HepG2 (cell line): ENCODE measurements around the gene MTURN. TPM values are rescaled to one million over a fixed set of nuclear protein-coding genes. Genes with fewer than 3 reads are reported as not detected.

Experiments used
- ATAC-seq: fragments of 200-7000 bp; cut with Tn5 transposase; 3 replicates; pipeline ENCODE4 v1.9.1; 2020; ENCODE audit warnings: mild to moderate bottlenecking, moderate library complexity
- BruUV-seq: library from RNA; stranded (reverse); fragments of 400-500 nt; replicated peaks from 2 replicates; lab custom pipeline; 2021; lab: Mats Ljungman, UMichigan
- CTCF ChIA-PET: fragments of 300-600 bp; formaldehyde crosslinking; extraction: SDS; loops from one replicate; lab custom pipeline; 2021; ENCODE audit warnings: low total read pairs, inconsistent platforms, low intra/inter-chr PET ratio; lab: Yijun Ruan, JAX
- POLR2A ChIA-PET: fragments of 350-600 bp; sonication (Branson Sonifier 250); formaldehyde crosslinking; loops from one replicate; lab custom pipeline; 2020; ENCODE audit warnings: antibody characterized with exemption, inconsistent platforms; lab: Yijun Ruan, JAX
- DNase-seq: peaks from one replicate; pipeline ENCODE4 v3.0.0-alpha.2; 2015; ENCODE audit warnings: low spot score
- FAIRE-seq: peaks from 3 replicates; lab custom pipeline; 2011; peaks lifted over from hg19 to GRCh38; lab: Jason Lieb, UNC
- H2AFZ ChIP-seq: one replicate; pipeline ENCODE4 v1.6.1; 2011; ENCODE audit warnings: low read length, inconsistent platforms
- H3K27ac ChIP-seq: fragments of 300-600 bp; 3 replicates; pipeline ENCODE4 v1.8.0; 2011; ENCODE audit warnings: mixed run types, mild to moderate bottlenecking, mixed read lengths, low read length, inconsistent platforms; ENCODE audit not compliant: insufficient read depth; ENCODE audit errors: extremely low read length
- H3K27me3 ChIP-seq, 2 experiments: fragments of 200-600 bp in 1 of 2; 2 replicates in 1 of 2; 3 replicates in 1 of 2; pipeline versions ENCODE4 v1.6.0 to v1.8.0; 2011; ENCODE audit warnings: low read length in 2 of 2, mild to moderate bottlenecking in 2 of 2, moderate library complexity in 2 of 2, inconsistent platforms in 1 of 2; ENCODE audit not compliant: insufficient read depth in 2 of 2, control insufficient read depth in 1 of 2
- H3K36me3 ChIP-seq, 2 experiments: fragments of 200-600 bp in 1 of 2; replicated peaks in 1 of 2; 2 replicates in 1 of 2; 3 replicates in 1 of 2; pipeline versions ENCODE4 v1.5.1 to v1.8.0; 2011; ENCODE audit warnings: low read length in 2 of 2, inconsistent platforms in 1 of 2; ENCODE audit not compliant: insufficient read depth in 2 of 2, control insufficient read depth in 1 of 2
- H3K4me1 ChIP-seq: 2 replicates; pipeline ENCODE4 v1.5.1; 2012; ENCODE audit warnings: low read length, inconsistent platforms; ENCODE audit not compliant: insufficient read depth
- H3K4me2 ChIP-seq: 2 replicates; pipeline ENCODE4 v1.6.0; 2011; ENCODE audit warnings: low read depth, low read length, inconsistent platforms
- H3K4me3 ChIP-seq, 3 experiments: fragments of 200-600 bp in 1 of 3; sonication (generic), shearing (Covaris generic) in 1 of 3; replicated peaks in 1 of 3; 2 replicates each; pipeline ENCODE4 v1.5.1; 2011 to 2016; ENCODE audit warnings: low read length in 3 of 3, inconsistent platforms in 2 of 3, low read depth in 2 of 3, mild to moderate bottlenecking in 2 of 3, control low read depth in 1 of 3, mixed read lengths in 1 of 3; ENCODE audit not compliant: insufficient read depth in 1 of 3
- H3K79me2 ChIP-seq: one replicate; pipeline ENCODE4 v1.6.1; 2011; ENCODE audit warnings: low read length, inconsistent platforms; ENCODE audit not compliant: insufficient read depth
- H3K9ac ChIP-seq: 2 replicates; pipeline ENCODE4 v1.6.0; 2011; ENCODE audit warnings: mild to moderate bottlenecking, low read depth, low read length, inconsistent platforms; ENCODE audit not compliant: insufficient read depth
- H3K9me3 ChIP-seq: 2 replicates; pipeline ENCODE4 v1.5.1; 2012; ENCODE audit warnings: mild to moderate bottlenecking, low read length
- H4K20me1 ChIP-seq: 2 replicates; pipeline ENCODE4 v1.6.0; 2011; ENCODE audit warnings: inconsistent platforms, mild to moderate bottlenecking, low read length, moderate library complexity; ENCODE audit not compliant: insufficient read depth
- NR2F2 ChIP-seq: IDR thresholded peaks from 2 replicates; pipeline ENCODE4 v1.6.1; 2012; ENCODE audit warnings: low read depth, inconsistent platforms, borderline replicate concordance
- PRPF4 ChIP-seq: fragments of 200-400 bp; formaldehyde crosslinking; IDR thresholded peaks from 2 replicates; pipeline ENCODE4 v1.6.1; 2016; ENCODE audit warnings: low read length, low read depth; ENCODE audit not compliant: poor library complexity, severe bottlenecking
- RBFOX2 ChIP-seq: fragments of 200-400 bp; formaldehyde crosslinking; IDR thresholded peaks from 2 replicates; pipeline ENCODE4 v1.6.1; 2017; ENCODE audit warnings: low read depth, mild to moderate bottlenecking, low read length
- ZBTB7B ChIP-seq: sonication (generic); formaldehyde crosslinking; IDR thresholded peaks from 2 replicates; pipeline ENCODE4 v1.4.0; 2020; ENCODE audit warnings: missing genetic modification reagents
- ZFX ChIP-seq: sonication (generic); formaldehyde crosslinking; IDR thresholded peaks from 2 replicates; pipeline ENCODE4 v1.4.0; 2020; ENCODE audit warnings: mild to moderate bottlenecking, low read depth, missing genetic modification reagents, moderate library complexity
- ZNF34 ChIP-seq: sonication (generic); formaldehyde crosslinking; IDR thresholded peaks from 2 replicates; pipeline ENCODE4 v1.4.0; 2020; ENCODE audit warnings: mild to moderate bottlenecking, missing genetic modification reagents, borderline replicate concordance
- ZNF569 ChIP-seq: sonication (generic); formaldehyde crosslinking; IDR thresholded peaks from 2 replicates; pipeline ENCODE4 v1.5.0; 2020; ENCODE audit warnings: mild to moderate bottlenecking, missing genetic modification reagents, moderate library complexity, borderline replicate concordance
- ZNF660 ChIP-seq: sonication (generic); formaldehyde crosslinking; IDR thresholded peaks from 2 replicates; pipeline ENCODE4 v1.5.1; 2020; ENCODE audit warnings: mild to moderate bottlenecking, low read depth, missing genetic modification reagents, borderline replicate concordance
- WGBS: methylation state at CpG from one replicate; pipeline ENCODE4 v1.1.6; 2017; ENCODE audit warnings: low lambda C conversion rate; 5-methylcytosine and 5-hydroxymethylcytosine counted together
- in situ Hi-C: cut with HindIII; loops from 2 replicates; pipeline ENCODE4 v1.10.0; 2017; ENCODE audit warnings: low pct_unique_long_range_greater_than_20kb; ENCODE audit not compliant: extremely low pct_ligation_motif_present
- intact Hi-C: fragments of 100-400 bp; cut with micrococcal nuclease; formaldehyde crosslinking; loops from one replicate; pipeline ENCODE4 v1.10.0; 2022; ENCODE audit not compliant: unreplicated experiment
- polyA plus RNA-seq, 8 experiments: library from polyadenylated mRNA; depleted of rRNA in 3 of 8; stranded (reverse) in 7 of 8; unstranded in 1 of 8; fragments of >200 nt; fragmentation: Illumina TruSeq in 4 of 8; extraction: Trizol in 4 of 8; gene quantifications; 2 replicates each; pipeline versions ENCODE4 v1.2.1 to v1.2.3, GENCODE V29; 2011 to 2016; ENCODE audit warnings: low read depth in 4 of 8, missing spikeins in 1 of 8, mixed read lengths in 1 of 8; ENCODE audit not compliant: insufficient read depth in 1 of 8
- total RNA-seq, 5 experiments: library from RNA; depleted of rRNA; stranded (reverse); fragments of >200 nt; fragmentation: Illumina TruSeq; extraction: Trizol; gene quantifications; 2 replicates each; pipeline ENCODE4 v1.2.3, GENCODE V29; 2016; ENCODE audit warnings: low read depth in 1 of 5
- TF ChIP-seq, protein P1 (sequence below): IDR thresholded peaks from 2 replicates; pipeline ENCODE4 v1.6.1; 2016; ENCODE audit warnings: missing compliant biosample characterization, missing genetic modification reagents, borderline replicate concordance
- TF ChIP-seq, protein P2 (sequence below): conservative IDR thresholded peaks from 2 replicates; pipeline ENCODE4 v1.6.1; 2018; ENCODE audit warnings: missing genetic modification reagents
- TF ChIP-seq, protein P3 (sequence below), 2 experiments: sonication (generic) in 1 of 2; formaldehyde crosslinking in 1 of 2; IDR thresholded peaks; 2 replicates each; pipeline versions ENCODE4 v1.6.1 to v1.9.0; 2014 to 2022; ENCODE audit warnings: antibody characterized with exemption in 1 of 2, borderline replicate concordance in 1 of 2, inconsistent platforms in 1 of 2, low read depth in 1 of 2, missing genetic modification reagents in 1 of 2
- TF ChIP-seq, protein P4 (sequence below): sonication (generic); formaldehyde crosslinking; IDR thresholded peaks from 2 replicates; pipeline ENCODE4 v1.5.0; 2020; ENCODE audit warnings: mild to moderate bottlenecking, missing genetic modification reagents

The MTURN gene
- total and polyA plus RNA-seq, 2 of the 13 experiments (the other 11 are each of a cell fraction or from before 2014, with no cell fraction given) = 5.7 to 7.2 TPM

DNA sequence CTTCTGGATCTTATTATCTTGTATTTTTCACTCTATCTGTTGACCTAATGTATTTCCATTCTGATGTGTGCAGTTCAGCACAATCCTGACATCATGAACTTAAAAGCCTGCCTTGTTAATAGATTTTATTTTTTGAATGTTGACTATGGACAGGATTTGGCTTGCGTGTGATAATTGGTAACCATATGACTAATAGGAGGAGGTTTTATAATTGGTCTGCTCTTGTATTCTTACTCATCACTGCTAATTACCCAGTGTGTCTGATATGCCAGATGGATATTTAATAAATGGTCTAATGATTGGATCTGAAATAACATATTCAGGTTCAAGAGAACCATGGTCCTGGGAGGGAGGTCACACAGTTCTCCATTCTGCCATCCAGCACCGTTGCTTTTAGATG lies 45.9 kb downstream of the MTURN start (continued):
- TF ChIP-seq, protein P1, sequence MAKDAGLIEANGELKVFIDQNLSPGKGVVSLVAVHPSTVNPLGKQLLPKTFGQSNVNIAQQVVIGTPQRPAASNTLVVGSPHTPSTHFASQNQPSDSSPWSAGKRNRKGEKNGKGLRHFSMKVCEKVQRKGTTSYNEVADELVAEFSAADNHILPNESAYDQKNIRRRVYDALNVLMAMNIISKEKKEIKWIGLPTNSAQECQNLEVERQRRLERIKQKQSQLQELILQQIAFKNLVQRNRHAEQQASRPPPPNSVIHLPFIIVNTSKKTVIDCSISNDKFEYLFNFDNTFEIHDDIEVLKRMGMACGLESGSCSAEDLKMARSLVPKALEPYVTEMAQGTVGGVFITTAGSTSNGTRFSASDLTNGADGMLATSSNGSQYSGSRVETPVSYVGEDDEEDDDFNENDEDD = no peak
- TF ChIP-seq ZNF34 (no peak), ZNF569 (CRISPR knock-in tag) (no peak)

DNA sequence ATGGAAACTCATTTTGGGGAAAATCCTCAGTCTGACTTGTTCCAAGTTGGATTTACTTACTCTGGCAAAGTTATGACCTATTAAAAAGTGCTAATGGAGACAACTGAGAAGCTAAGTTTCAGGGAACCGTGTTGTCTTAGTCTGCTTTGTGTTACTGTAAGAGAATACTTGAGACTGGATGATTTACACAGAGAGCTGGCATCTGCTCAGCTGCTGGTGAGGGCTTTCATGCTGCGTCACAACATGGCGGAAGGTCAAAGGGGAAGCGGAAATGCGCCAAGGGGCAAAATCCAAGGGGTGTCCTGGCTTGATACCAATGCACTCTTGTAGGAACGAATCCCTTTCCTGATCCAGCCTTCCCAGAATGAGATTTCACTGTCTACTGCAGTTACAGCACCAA lies 46.4 kb downstream of the MTURN start:
- FAIRE-seq (no peak), DNase-seq (no peak), ATAC-seq (no peak)
- peaks cover 14% of the 10 kb centered on the region for H3K4me1 ChIP-seq
- H3K9ac ChIP-seq = no peak overlapping the region
- CTCF ChIA-PET = no interaction called here
- no peak overlapping the region for H3K4me2 ChIP-seq
- H2AFZ ChIP-seq = no peak overlapping the region
- POLR2A ChIA-PET = no interaction called here
- in situ Hi-C loops = no loop called here
- no peaks in the 10 kb centered on the region for H3K79me2 ChIP-seq
- intact Hi-C loops = no loop called here
- H3K27me3 ChIP-seq = no peaks in the 10 kb centered on the region; a peak in 1 of 5 replicates
- no peaks in the 10 kb centered on the region for H3K36me3 ChIP-seq
- no peaks in the 10 kb centered on the region for H4K20me1 ChIP-seq
- no peak overlapping the region for H3K4me3 ChIP-seq
- peaks cover under 1% of the 10 kb centered on the region; the same call in 1 of the 2 replicates for H3K9me3 ChIP-seq
- WGBS = 55% methylated on average over 6 of the region's 6 CpGs
- no peak overlapping the region for H3K27ac ChIP-seq
- BruUV-seq = no TSS peak
- TF ChIP-seq, protein P2, sequence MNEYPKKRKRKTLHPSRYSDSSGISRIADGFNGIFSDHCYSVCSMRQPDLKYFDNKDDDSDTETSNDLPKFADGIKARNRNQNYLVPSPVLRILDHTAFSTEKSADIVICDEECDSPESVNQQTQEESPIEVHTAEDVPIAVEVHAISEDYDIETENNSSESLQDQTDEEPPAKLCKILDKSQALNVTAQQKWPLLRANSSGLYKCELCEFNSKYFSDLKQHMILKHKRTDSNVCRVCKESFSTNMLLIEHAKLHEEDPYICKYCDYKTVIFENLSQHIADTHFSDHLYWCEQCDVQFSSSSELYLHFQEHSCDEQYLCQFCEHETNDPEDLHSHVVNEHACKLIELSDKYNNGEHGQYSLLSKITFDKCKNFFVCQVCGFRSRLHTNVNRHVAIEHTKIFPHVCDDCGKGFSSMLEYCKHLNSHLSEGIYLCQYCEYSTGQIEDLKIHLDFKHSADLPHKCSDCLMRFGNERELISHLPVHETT (CRISPR knock-in tag) = no peak
- no peak for TF ChIP-seq ZBTB7B
- TF ChIP-seq, protein P3, sequence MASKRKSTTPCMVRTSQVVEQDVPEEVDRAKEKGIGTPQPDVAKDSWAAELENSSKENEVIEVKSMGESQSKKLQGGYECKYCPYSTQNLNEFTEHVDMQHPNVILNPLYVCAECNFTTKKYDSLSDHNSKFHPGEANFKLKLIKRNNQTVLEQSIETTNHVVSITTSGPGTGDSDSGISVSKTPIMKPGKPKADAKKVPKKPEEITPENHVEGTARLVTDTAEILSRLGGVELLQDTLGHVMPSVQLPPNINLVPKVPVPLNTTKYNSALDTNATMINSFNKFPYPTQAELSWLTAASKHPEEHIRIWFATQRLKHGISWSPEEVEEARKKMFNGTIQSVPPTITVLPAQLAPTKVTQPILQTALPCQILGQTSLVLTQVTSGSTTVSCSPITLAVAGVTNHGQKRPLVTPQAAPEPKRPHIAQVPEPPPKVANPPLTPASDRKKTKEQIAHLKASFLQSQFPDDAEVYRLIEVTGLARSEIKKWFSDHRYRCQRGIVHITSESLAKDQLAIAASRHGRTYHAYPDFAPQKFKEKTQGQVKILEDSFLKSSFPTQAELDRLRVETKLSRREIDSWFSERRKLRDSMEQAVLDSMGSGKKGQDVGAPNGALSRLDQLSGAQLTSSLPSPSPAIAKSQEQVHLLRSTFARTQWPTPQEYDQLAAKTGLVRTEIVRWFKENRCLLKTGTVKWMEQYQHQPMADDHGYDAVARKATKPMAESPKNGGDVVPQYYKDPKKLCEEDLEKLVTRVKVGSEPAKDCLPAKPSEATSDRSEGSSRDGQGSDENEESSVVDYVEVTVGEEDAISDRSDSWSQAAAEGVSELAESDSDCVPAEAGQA (IDR thresholded peaks at IDR 0.05; ENCODE audit: low read depth) = no peak
- TF ChIP-seq, protein P3 (CRISPR knock-in tag; IDR thresholded peaks at IDR 0.05; ENCODE audit: borderline replicate concordance) = no peak
- TF ChIP-seq, protein P4, sequence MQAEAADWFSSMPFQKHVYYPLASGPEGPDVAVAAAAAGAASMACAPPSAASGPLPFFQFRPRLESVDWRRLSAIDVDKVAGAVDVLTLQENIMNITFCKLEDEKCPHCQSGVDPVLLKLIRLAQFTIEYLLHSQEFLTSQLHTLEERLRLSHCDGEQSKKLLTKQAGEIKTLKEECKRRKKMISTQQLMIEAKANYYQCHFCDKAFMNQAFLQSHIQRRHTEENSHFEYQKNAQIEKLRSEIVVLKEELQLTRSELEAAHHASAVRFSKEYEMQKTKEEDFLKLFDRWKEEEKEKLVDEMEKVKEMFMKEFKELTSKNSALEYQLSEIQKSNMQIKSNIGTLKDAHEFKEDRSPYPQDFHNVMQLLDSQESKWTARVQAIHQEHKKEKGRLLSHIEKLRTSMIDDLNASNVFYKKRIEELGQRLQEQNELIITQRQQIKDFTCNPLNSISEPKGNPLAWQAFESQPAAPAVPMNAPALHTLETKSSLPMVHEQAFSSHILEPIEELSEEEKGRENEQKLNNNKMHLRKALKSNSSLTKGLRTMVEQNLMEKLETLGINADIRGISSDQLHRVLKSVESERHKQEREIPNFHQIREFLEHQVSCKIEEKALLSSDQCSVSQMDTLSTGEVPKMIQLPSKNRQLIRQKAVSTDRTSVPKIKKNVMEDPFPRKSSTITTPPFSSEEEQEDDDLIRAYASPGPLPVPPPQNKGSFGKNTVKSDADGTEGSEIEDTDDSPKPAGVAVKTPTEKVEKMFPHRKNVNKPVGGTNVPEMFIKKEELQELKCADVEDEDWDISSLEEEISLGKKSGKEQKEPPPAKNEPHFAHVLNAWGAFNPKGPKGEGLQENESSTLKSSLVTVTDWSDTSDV (CRISPR knock-in tag) = no peak
- TF ChIP-seq NR2F2 = no peak
- no peak for TF ChIP-seq PRPF4
- TF ChIP-seq RBFOX2 = no peak
- no peak for TF ChIP-seq ZFX (CRISPR knock-in tag)
- TF ChIP-seq ZNF660 (CRISPR knock-in tag) = no peak
